Neural cell (in vitro differentiated cells): Measurements from ENCODE around the gene HOMER2. TPM values are rescaled to one million over a fixed set of nuclear protein-coding genes. Genes with fewer than 3 reads are reported as not detected.

Experiments used
- H2AFZ ChIP-seq: fragments of 200-600, 300-800 bp; sonication (generic), shearing (Covaris generic); 2 replicates; pipeline ENCODE4 v1.6.0; 2014; ENCODE audit warnings: low read depth, mild to moderate bottlenecking, antibody characterized with exemption, low read length, moderate library complexity
- H3F3A ChIP-seq: fragments of 200-600 bp; shearing (Covaris generic); 2 replicates; pipeline ENCODE4 v1.6.1; 2016; ENCODE audit warnings: mild to moderate bottlenecking, moderate library complexity, mixed read lengths, antibody characterized with exemption, low read length; ENCODE audit not compliant: insufficient read depth, poor library complexity, severe bottlenecking
- H3K27ac ChIP-seq: fragments of 200-600, 300-800 bp; sonication (generic), shearing (Covaris generic); 2 replicates; pipeline ENCODE4 v1.5.1; 2014; ENCODE audit warnings: mild to moderate bottlenecking, low read length, moderate library complexity
- H3K27me3 ChIP-seq: fragments of 300-800, 200-600 bp; sonication (generic), shearing (Covaris generic); 2 replicates; pipeline ENCODE4 v1.6.0; 2014; ENCODE audit warnings: mild to moderate bottlenecking, low read depth, low read length, moderate library complexity; ENCODE audit not compliant: insufficient read depth
- H3K36me3 ChIP-seq: fragments of 300-800, 200-600 bp; sonication (generic), shearing (Covaris generic); 2 replicates; pipeline ENCODE4 v1.5.1; 2014; ENCODE audit warnings: mild to moderate bottlenecking, antibody characterized with exemption, low read length, moderate library complexity; ENCODE audit not compliant: insufficient read depth
- H3K4me2 ChIP-seq: fragments of 300-800, 200-600 bp; sonication (generic), shearing (Covaris generic); 2 replicates; pipeline ENCODE4 v1.6.0; 2014; ENCODE audit warnings: mild to moderate bottlenecking, low read length
- H3K4me3 ChIP-seq: fragments of 300-800, 200-600 bp; sonication (generic), shearing (Covaris generic); 2 replicates; pipeline ENCODE4 v1.5.1; 2014; ENCODE audit warnings: mild to moderate bottlenecking, low read length, moderate library complexity
- H3K79me2 ChIP-seq: fragments of 200-600 bp; shearing (Covaris generic); replicated peaks from 2 replicates; pipeline ENCODE4 v1.6.0; 2014; ENCODE audit warnings: mild to moderate bottlenecking, low read length, moderate library complexity; ENCODE audit not compliant: insufficient read depth
- H3K9ac ChIP-seq: fragments of 300-800, 200-600 bp; sonication (generic), shearing (Covaris generic); 2 replicates; pipeline ENCODE4 v1.6.1; 2016; ENCODE audit warnings: mild to moderate bottlenecking, low read length, mixed read lengths
- H3K9me2 ChIP-seq: fragments of 200-600 bp; shearing (Covaris generic); 2 replicates; pipeline ENCODE4 v1.6.1; 2016; ENCODE audit warnings: mild to moderate bottlenecking, low read length, mixed read lengths; ENCODE audit not compliant: insufficient read depth
- H3K9me3 ChIP-seq: fragments of 200-600, 300-800 bp; sonication (generic), shearing (Covaris generic); 2 replicates; pipeline ENCODE4 v1.6.1; 2016; ENCODE audit warnings: mild to moderate bottlenecking, mixed run types, low read length, moderate library complexity, mixed read lengths
- H4K20me1 ChIP-seq: fragments of 200-600 bp; shearing (Covaris generic); 2 replicates; pipeline ENCODE4 v1.6.1; 2016; ENCODE audit warnings: mild to moderate bottlenecking, mixed run types; ENCODE audit not compliant: insufficient read depth
- CTCF ChIP-seq: fragments of 450-650 bp; IDR thresholded peaks from 2 replicates; pipeline ENCODE4 v1.5.1; 2014; ENCODE audit warnings: antibody characterized with exemption, mild to moderate bottlenecking, moderate library complexity; ENCODE audit not compliant: poor library complexity, severe bottlenecking
- EP300 ChIP-seq: fragments of 450-650 bp; conservative IDR thresholded peaks from 2 replicates; pipeline ENCODE4 v1.6.1; 2014; ENCODE audit warnings: antibody characterized with exemption, mild to moderate bottlenecking, moderate library complexity; ENCODE audit not compliant: poor library complexity, severe bottlenecking
- EZH2 ChIP-seq: fragments of 200-600, 300-800 bp; shearing (Covaris generic), sonication (generic); IDR thresholded peaks from 2 replicates; pipeline ENCODE4 v1.6.1; 2014; ENCODE audit warnings: antibody characterized with exemption, low read length, borderline replicate concordance, mild to moderate bottlenecking; ENCODE audit not compliant: insufficient read depth, poor library complexity, severe bottlenecking
- MXI1 ChIP-seq: fragments of 450-650 bp; conservative IDR thresholded peaks from 2 replicates; pipeline ENCODE4 v1.6.1; 2014; ENCODE audit warnings: antibody characterized with exemption, mild to moderate bottlenecking; ENCODE audit not compliant: poor library complexity, severe bottlenecking
- POLR2AphosphoS5 ChIP-seq: IDR thresholded peaks from 2 replicates; pipeline ENCODE4 v1.6.1; 2012
- RAD21 ChIP-seq: fragments of 450-650 bp; conservative IDR thresholded peaks from 2 replicates; pipeline ENCODE4 v1.6.1; 2014; ENCODE audit warnings: antibody characterized with exemption, mild to moderate bottlenecking, moderate library complexity
- REST ChIP-seq: IDR thresholded peaks from 2 replicates; pipeline ENCODE4 v1.6.1; 2012; ENCODE audit warnings: borderline replicate concordance
- SMC3 ChIP-seq: fragments of 450-650 bp; conservative IDR thresholded peaks from 2 replicates; pipeline ENCODE4 v1.6.1; 2014; ENCODE audit warnings: antibody characterized with exemption, mild to moderate bottlenecking, moderate library complexity; ENCODE audit not compliant: poor library complexity
- TAF1 ChIP-seq: IDR thresholded peaks from 2 replicates; pipeline ENCODE4 v1.6.1; 2012; ENCODE audit warnings: low read depth
- polyA plus RNA-seq: library from polyadenylated mRNA; depleted of rRNA; stranded (reverse); fragments of >200 nt; gene quantifications from 2 replicates; pipeline ENCODE4 v1.2.3, GENCODE V29; 2014

HOMER2 gene
- polyA plus RNA-seq, 1 donor from 2014 or later: 21.7 TPM

GRCh38 chr15:82901114-82901805 is 51.3 kb downstream of the HOMER2 start:
- H3K27ac ChIP-seq: no peak overlapping the region
- H3K9ac ChIP-seq: no peak overlapping the region
- no peaks in the 10 kb centered on the region for H4K20me1 ChIP-seq
- no peak for TF ChIP-seq EP300
- TF ChIP-seq MXI1: no peak
- TF ChIP-seq CTCF: no peak
- no peak for TF ChIP-seq SMC3
- TF ChIP-seq EZH2: no peak
- TF ChIP-seq REST: no peak
- TF ChIP-seq POLR2AphosphoS5: no peak
- TF ChIP-seq TAF1: no peak
- H3K9me3 ChIP-seq: no peaks in the 10 kb centered on the region
- no peak overlapping the region for H3K4me3 ChIP-seq
- no peaks in the 10 kb centered on the region for H3K79me2 ChIP-seq
- H3F3A ChIP-seq: no peaks in the 10 kb centered on the region
- H3K4me2 ChIP-seq: no peak overlapping the region
- H3K27me3 ChIP-seq: no peaks in the 10 kb centered on the region
- no peak overlapping the region for H2AFZ ChIP-seq
- H3K9me2 ChIP-seq: no peaks in the 10 kb centered on the region
- no peaks in the 10 kb centered on the region for H3K36me3 ChIP-seq

- Histone ChIP-seq H3K4me3 (no peak overlapping the region), H3K36me3 (no peaks in the 10 kb centered on the region), H3K9ac (no peak overlapping the region), H3K4me2 (no peak overlapping the region), H3K27me3 (no peaks in the 10 kb centered on the region), H3K9me2 (no peaks in the 10 kb centered on the region), H3K27ac (no peak overlapping the region), H2AFZ (no peak overlapping the region), H3F3A (no peaks in the 10 kb centered on the region), H3K79me2 (no peaks in the 10 kb centered on the region), H4K20me1 (no peaks in the 10 kb centered on the region), H3K9me3 (no peaks in the 10 kb centered on the region)
- TF ChIP-seq SMC3: no peak
- no peak for TF ChIP-seq MXI1
- TF ChIP-seq REST: no peak
- TF ChIP-seq EZH2: no peak
- no peak for TF ChIP-seq EP300
- no peak for TF ChIP-seq CTCF
- TF ChIP-seq RAD21: no peak
- no peak for TF ChIP-seq POLR2AphosphoS5
- TF ChIP-seq TAF1: no peak
Measured at GRCh38 chr15:82900511-82901060, 51.9 kb downstream of the HOMER2 start.
